ENCODE measurements around the gene DPP7.

Gene DPP7

GRCh38 chr9:137086531-137087408, 27.8 kb downstream of the DPP7 start, which contains the start of gene MAN1B1:
MAN1B1 (plus strand) TSS chr9:137086985; CDS start chr9:137087000, 15 bp downstream.
- peaks cover 13% of the 10 kb centered on the region for H3K36me3 ChIP-seq (ENCODE audit: control insufficient read depth, insufficient read depth, low read length)

GRCh38 chr9:137085920-137086530, 28.5 kb downstream of the DPP7 start:
- Histone ChIP-seq H3K4me3 (ENCODE audit: insufficient read depth, low read depth, low read length, poor library complexity, severe bottlenecking) (peak overlapping the region; percentile 63), H3K9me3 (ENCODE audit: control insufficient read depth, low read length) (no peaks in the 10 kb centered on the region), H3K4me1 (ENCODE audit: control insufficient read depth, insufficient read depth, low read length, poor library complexity, severe bottlenecking) (peaks cover 19% of the 10 kb centered on the region), H3K27ac (ENCODE audit: insufficient read depth, low read length, poor library complexity, severe bottlenecking) (peak overlapping the region; percentile 93), H3K27me3 (replicated peaks; ENCODE audit: control insufficient read depth, insufficient read depth, low read length, poor library complexity, severe bottlenecking) (no peaks in the 10 kb centered on the region), H3K36me3 (ENCODE audit: control insufficient read depth, insufficient read depth, low read length) (peaks cover 11% of the 10 kb centered on the region)
- DNase-seq, result peak in 1 of 3 donors; percentile 16

More at GRCh38 chr9:137086531-137087408, 27.8 kb downstream of the DPP7 start, which contains the start of gene MAN1B1:
- peak; percentile 99 to 100 (median 99) for DNase-seq
- no peaks in the 10 kb centered on the region for H3K9me3 ChIP-seq (ENCODE audit: control insufficient read depth, low read length)
- H3K4me3 ChIP-seq (ENCODE audit: insufficient read depth, low read depth, low read length, poor library complexity, severe bottlenecking), result peak within 1 kb of the TSS; percentile 77
- peak within 1 kb of the TSS; percentile 93 for H3K27ac ChIP-seq (ENCODE audit: insufficient read depth, low read length, poor library complexity, severe bottlenecking)
- no peaks in the 10 kb centered on the region for H3K27me3 ChIP-seq (replicated peaks; ENCODE audit: control insufficient read depth, insufficient read depth, low read length, poor library complexity, severe bottlenecking)
- peaks cover 19% of the 10 kb centered on the region for H3K4me1 ChIP-seq (ENCODE audit: control insufficient read depth, insufficient read depth, low read length, poor library complexity, severe bottlenecking)

GRCh38 chr9:137084526-137084925, 30.0 kb downstream of the DPP7 start:
- H3K27me3 ChIP-seq (replicated peaks; ENCODE audit: control insufficient read depth, insufficient read depth, low read length, poor library complexity, severe bottlenecking), result no peaks in the 10 kb centered on the region
- H3K4me3 ChIP-seq (ENCODE audit: insufficient read depth, low read depth, low read length, poor library complexity, severe bottlenecking), result no peak overlapping the region
- H3K9me3 ChIP-seq (ENCODE audit: control insufficient read depth, low read length), result no peaks in the 10 kb centered on the region
- no peak for DNase-seq
- H3K36me3 ChIP-seq (ENCODE audit: control insufficient read depth, insufficient read depth, low read length), result peaks cover 11% of the 10 kb centered on the region
- H3K27ac ChIP-seq (ENCODE audit: insufficient read depth, low read length, poor library complexity, severe bottlenecking), result no peak overlapping the region
- peaks cover 19% of the 10 kb centered on the region for H3K4me1 ChIP-seq (ENCODE audit: control insufficient read depth, insufficient read depth, low read length, poor library complexity, severe bottlenecking)

DNA sequence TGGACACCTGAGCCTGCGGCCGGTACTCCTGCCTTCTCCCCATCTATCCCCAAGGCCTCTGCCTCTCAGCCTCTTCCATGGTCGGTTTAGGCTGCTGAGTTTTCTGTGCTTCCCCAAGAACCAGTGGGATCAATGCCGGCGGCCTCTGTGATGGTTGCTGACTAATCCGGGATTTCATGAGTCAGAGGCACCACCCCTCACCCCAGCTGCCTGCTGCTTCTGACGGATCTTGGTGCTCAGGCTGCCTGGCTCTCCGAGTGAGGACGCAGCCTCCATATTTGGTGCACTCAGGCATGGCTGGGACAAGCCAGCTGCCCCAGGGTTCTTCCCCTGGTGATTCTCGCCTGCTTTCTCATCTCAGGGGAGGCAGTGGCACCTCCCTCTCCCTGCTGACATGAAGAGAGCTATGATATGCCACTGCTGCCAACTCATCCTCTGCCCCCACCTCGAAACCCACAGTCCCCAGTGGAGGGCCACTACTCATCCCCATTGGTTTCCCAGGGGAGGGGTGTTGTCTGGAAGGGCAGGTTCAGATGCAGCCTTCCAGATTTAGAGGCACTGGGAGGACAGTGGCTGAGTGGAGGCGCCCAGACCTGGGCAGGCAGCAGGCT, 31.0 kb downstream of the DPP7 start:
- no peaks in the 10 kb centered on the region for H3K9me3 ChIP-seq (ENCODE audit: control insufficient read depth, low read length)
- no peak overlapping the region for H3K27ac ChIP-seq (ENCODE audit: insufficient read depth, low read length, poor library complexity, severe bottlenecking)

DNA sequence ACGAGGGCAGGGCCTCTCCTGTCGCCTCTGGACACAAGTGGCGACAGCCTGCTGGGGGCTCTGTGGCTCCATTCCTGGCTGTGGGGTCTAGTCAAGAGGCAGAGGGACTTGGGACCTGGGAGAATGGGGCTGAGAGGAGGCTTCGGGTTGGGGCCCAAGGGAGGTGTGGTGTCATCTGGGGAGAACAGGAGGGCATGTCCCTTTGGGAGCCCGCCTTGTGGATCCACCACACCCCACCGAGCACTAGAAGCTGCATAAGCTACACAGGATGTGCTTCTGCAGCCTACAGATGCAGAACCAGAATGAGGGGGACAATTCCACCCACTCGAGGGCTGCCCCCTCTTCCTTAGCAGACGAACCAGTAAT, 31.6 kb downstream of the DPP7 start:
- no peak for DNase-seq
- Histone ChIP-seq H3K4me3 (ENCODE audit: insufficient read depth, low read depth, low read length, poor library complexity, severe bottlenecking) (no peak overlapping the region), H3K27me3 (replicated peaks; ENCODE audit: control insufficient read depth, insufficient read depth, low read length, poor library complexity, severe bottlenecking) (no peaks in the 10 kb centered on the region), H3K4me1 (ENCODE audit: control insufficient read depth, insufficient read depth, low read length, poor library complexity, severe bottlenecking) (peaks cover 25% of the 10 kb centered on the region), H3K36me3 (ENCODE audit: control insufficient read depth, insufficient read depth, low read length) (peaks cover 7% of the 10 kb centered on the region), H3K9me3 (ENCODE audit: control insufficient read depth, low read length) (no peaks in the 10 kb centered on the region), H3K27ac (ENCODE audit: insufficient read depth, low read length, poor library complexity, severe bottlenecking) (no peak overlapping the region)

More for the DNA sequence above, 31.0 kb downstream of the DPP7 start:
- Histone ChIP-seq H3K36me3 (ENCODE audit: control insufficient read depth, insufficient read depth, low read length) (peaks cover 7% of the 10 kb centered on the region), H3K27me3 (replicated peaks; ENCODE audit: control insufficient read depth, insufficient read depth, low read length, poor library complexity, severe bottlenecking) (no peaks in the 10 kb centered on the region), H3K4me3 (ENCODE audit: insufficient read depth, low read depth, low read length, poor library complexity, severe bottlenecking) (no peak overlapping the region), H3K4me1 (ENCODE audit: control insufficient read depth, insufficient read depth, low read length, poor library complexity, severe bottlenecking) (peaks cover 19% of the 10 kb centered on the region)
- no peak for DNase-seq

DNA sequence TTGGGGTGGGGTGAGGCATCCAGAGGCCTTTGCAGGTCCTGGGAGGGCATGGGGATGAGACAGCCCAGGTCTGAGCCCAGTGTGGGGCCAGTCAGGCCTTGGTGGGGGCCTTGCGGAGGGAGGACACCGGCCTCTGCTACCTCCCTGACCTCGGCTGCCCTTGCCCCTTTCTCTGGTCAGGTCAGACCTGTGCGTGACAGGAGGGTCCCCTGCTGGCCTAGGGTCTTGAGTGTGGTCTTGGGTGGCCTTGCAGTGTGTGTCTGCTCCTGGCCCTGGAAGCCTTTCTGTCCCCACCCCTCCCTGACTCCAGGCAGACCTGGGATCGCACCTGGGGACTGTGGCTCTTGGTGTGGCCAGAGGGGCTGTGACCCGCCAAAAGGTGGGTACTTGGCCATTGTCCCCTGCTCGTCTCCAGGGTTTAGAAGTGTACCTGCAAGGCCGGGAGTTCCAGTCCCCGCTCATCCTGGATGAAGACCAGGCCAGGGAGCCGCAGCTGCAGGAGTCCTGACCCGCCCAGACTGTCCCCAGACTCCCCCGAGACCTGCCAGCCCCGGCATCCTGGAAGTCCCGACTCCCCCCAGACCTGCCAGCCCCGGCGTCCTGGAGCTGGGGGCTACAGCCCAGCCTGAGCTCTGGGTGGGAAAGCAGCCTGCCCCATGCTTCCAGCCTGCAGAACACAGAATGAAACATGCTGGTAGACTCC, 32.2 kb downstream of the DPP7 start:
- H3K27ac ChIP-seq (ENCODE audit: insufficient read depth, low read length, poor library complexity, severe bottlenecking), result no peak overlapping the region
- no peak overlapping the region for H3K4me3 ChIP-seq (ENCODE audit: insufficient read depth, low read depth, low read length, poor library complexity, severe bottlenecking)
- DNase-seq, result no peak
- no peaks in the 10 kb centered on the region for H3K9me3 ChIP-seq (ENCODE audit: control insufficient read depth, low read length)
- no peaks in the 10 kb centered on the region for H3K27me3 ChIP-seq (replicated peaks; ENCODE audit: control insufficient read depth, insufficient read depth, low read length, poor library complexity, severe bottlenecking)
- peaks cover 7% of the 10 kb centered on the region for H3K36me3 ChIP-seq (ENCODE audit: control insufficient read depth, insufficient read depth, low read length)
- peaks cover 21% of the 10 kb centered on the region for H3K4me1 ChIP-seq (ENCODE audit: control insufficient read depth, insufficient read depth, low read length, poor library complexity, severe bottlenecking)

- Histone ChIP-seq H3K4me1 (ENCODE audit: control insufficient read depth, insufficient read depth, low read length, poor library complexity, severe bottlenecking) (peaks cover 13% of the 10 kb centered on the region), H3K4me3 (ENCODE audit: insufficient read depth, low read depth, low read length, poor library complexity, severe bottlenecking) (no peak overlapping the region), H3K9me3 (ENCODE audit: control insufficient read depth, low read length) (no peaks in the 10 kb centered on the region), H3K27me3 (replicated peaks; ENCODE audit: control insufficient read depth, insufficient read depth, low read length, poor library complexity, severe bottlenecking) (no peaks in the 10 kb centered on the region), H3K36me3 (ENCODE audit: control insufficient read depth, insufficient read depth, low read length) (peaks cover 7% of the 10 kb centered on the region), H3K27ac (ENCODE audit: insufficient read depth, low read length, poor library complexity, severe bottlenecking) (no peak overlapping the region)
- DNase-seq, result no peak
Measured at GRCh38 chr9:137080260-137081122, 34.0 kb downstream of the DPP7 start.

- Histone ChIP-seq H3K4me3 (ENCODE audit: insufficient read depth, low read depth, low read length, poor library complexity, severe bottlenecking) (no peak overlapping the region), H3K36me3 (ENCODE audit: control insufficient read depth, insufficient read depth, low read length) (peaks cover 7% of the 10 kb centered on the region)
Measured at GRCh38 chr9:137079401-137079787, 35.1 kb downstream of the DPP7 start.

More at GRCh38 chr9:137079401-137079787, 35.1 kb downstream of the DPP7 start:
- no peak for DNase-seq
- Histone ChIP-seq H3K27ac (ENCODE audit: insufficient read depth, low read length, poor library complexity, severe bottlenecking) (no peak overlapping the region), H3K4me1 (ENCODE audit: control insufficient read depth, insufficient read depth, low read length, poor library complexity, severe bottlenecking) (peaks cover 11% of the 10 kb centered on the region), H3K27me3 (replicated peaks; ENCODE audit: control insufficient read depth, insufficient read depth, low read length, poor library complexity, severe bottlenecking) (no peaks in the 10 kb centered on the region), H3K9me3 (ENCODE audit: control insufficient read depth, low read length) (no peaks in the 10 kb centered on the region)

Data from effector memory CD4-positive, alpha-beta T cell (primary cell).